Loucy (cell line): ENCODE data around the gene TCTN2.

Source experiments
- H2AFZ ChIP-seq: fragments of 200-600 bp; sonication (generic); 2 replicates; pipeline ENCODE4 v1.6.0; 2016; ENCODE audit warnings: antibody characterized with exemption, mild to moderate bottlenecking, low read length, moderate library complexity
- H3F3A ChIP-seq: fragments of 200-600 bp; 2 replicates; pipeline ENCODE4 v1.6.0; 2016; ENCODE audit warnings: antibody characterized with exemption, low read depth, mild to moderate bottlenecking
- H3K27me3 ChIP-seq: fragments of 200-600 bp; sonication (generic); 2 replicates; pipeline ENCODE4 v1.6.1; 2014; ENCODE audit warnings: low read length, mild to moderate bottlenecking; ENCODE audit not compliant: insufficient read depth, poor library complexity, severe bottlenecking
- H3K36me3 ChIP-seq: fragments of 200-600 bp; sonication (generic); 2 replicates; pipeline ENCODE4 v1.6.1; 2016; ENCODE audit warnings: low read length; ENCODE audit not compliant: insufficient read depth
- H3K4me1 ChIP-seq: fragments of 200-600 bp; sonication (generic); 2 replicates; pipeline ENCODE4 v1.5.1; 2014; ENCODE audit warnings: low read length, mild to moderate bottlenecking; ENCODE audit not compliant: insufficient read depth, poor library complexity, severe bottlenecking
- H3K4me2 ChIP-seq: fragments of 200-600 bp; sonication (generic); 2 replicates; pipeline ENCODE4 v1.6.0; 2014; ENCODE audit warnings: antibody characterized with exemption, low read length, low read depth, mild to moderate bottlenecking; ENCODE audit not compliant: poor library complexity, severe bottlenecking
- H3K4me3 ChIP-seq: fragments of 200-600 bp; sonication (generic); 2 replicates; pipeline ENCODE4 v1.5.1; 2014; ENCODE audit warnings: low read length, mild to moderate bottlenecking, mixed read lengths; ENCODE audit not compliant: poor library complexity, severe bottlenecking
- H3K79me2 ChIP-seq: fragments of 200-600 bp; sonication (generic); 2 replicates; pipeline ENCODE4 v1.6.1; 2014; ENCODE audit warnings: low read length; ENCODE audit not compliant: insufficient read depth
- H3K9ac ChIP-seq: fragments of 200-600 bp; sonication (generic); 2 replicates; pipeline ENCODE4 v1.6.0; 2014; ENCODE audit warnings: mild to moderate bottlenecking, low read depth, low read length, moderate library complexity; ENCODE audit not compliant: poor library complexity, severe bottlenecking
- H3K9me2 ChIP-seq: fragments of 200-600 bp; sonication (generic); replicated peaks from 2 replicates; pipeline ENCODE4 v1.6.1; 2016; ENCODE audit warnings: low read depth, low read length, mixed read lengths
- H3K9me3 ChIP-seq: fragments of 200-600 bp; sonication (generic); 2 replicates; pipeline ENCODE4 v1.6.1; 2014; ENCODE audit warnings: mild to moderate bottlenecking, antibody characterized with exemption, low read length, low read depth; ENCODE audit not compliant: insufficient read depth
- H4K20me1 ChIP-seq: fragments of 200-600 bp; sonication (generic); 2 replicates; pipeline ENCODE4 v1.6.0; 2014; ENCODE audit warnings: antibody characterized with exemption, low read length, mild to moderate bottlenecking; ENCODE audit not compliant: insufficient read depth, poor library complexity, severe bottlenecking
- CTCF ChIP-seq: fragments of 200-600 bp; sonication (generic); conservative IDR thresholded peaks from 2 replicates; pipeline ENCODE4 v1.5.1; 2014; ENCODE audit warnings: mild to moderate bottlenecking, antibody characterized with exemption, low read length
- EZH2phosphoT487 ChIP-seq: fragments of 200-600 bp; IDR thresholded peaks from 2 replicates; pipeline ENCODE4 v1.6.1; 2018; ENCODE audit warnings: antibody characterized with exemption, mild to moderate bottlenecking, moderate library complexity, borderline replicate concordance

TCTN2 gene

GRCh38 chr12:123732251-123732650 is 61.3 kb downstream of the TCTN2 start:
- Histone ChIP-seq H3K9me2 (no peaks in the 10 kb centered on the region), H4K20me1 (no peaks in the 10 kb centered on the region), H3K4me3 (no peak overlapping the region), H3K4me2 (no peak overlapping the region), H3K9ac (no peak overlapping the region), H2AFZ (no peak overlapping the region), H3K4me1 (no peaks in the 10 kb centered on the region), H3K27me3 (no peaks in the 10 kb centered on the region), H3K9me3 (no peaks in the 10 kb centered on the region), H3F3A (no peaks in the 10 kb centered on the region), H3K36me3 (peaks cover 88% of the 10 kb centered on the region; the same call in 1 of the 2 replicates), H3K79me2 (no peaks in the 10 kb centered on the region)
- TF ChIP-seq CTCF (no peak), EZH2phosphoT487 (no peak)

DNA sequence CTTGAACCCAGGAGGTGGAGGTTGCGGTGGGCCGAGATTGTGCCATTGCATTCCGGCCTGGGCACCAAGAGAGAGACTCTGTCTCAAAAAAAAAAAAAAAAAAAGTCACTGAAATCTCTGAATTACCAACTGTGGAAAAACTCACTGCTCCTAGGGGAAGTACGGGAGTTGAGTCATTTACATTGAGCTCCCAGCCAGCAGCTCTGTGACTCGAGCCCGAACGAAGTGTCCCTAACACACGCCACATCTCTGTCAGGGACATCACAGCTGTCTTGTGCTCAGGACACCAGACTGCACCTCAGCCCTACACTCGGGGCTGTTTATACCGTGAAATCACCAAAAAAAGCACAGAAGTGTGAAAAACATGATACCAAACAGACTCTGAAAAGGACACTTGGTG is 62.3 kb downstream of the TCTN2 start:
- Histone ChIP-seq H3F3A (no peaks in the 10 kb centered on the region), H4K20me1 (no peaks in the 10 kb centered on the region), H3K79me2 (no peaks in the 10 kb centered on the region), H3K36me3 (peaks cover 87% of the 10 kb centered on the region; the same call in 1 of the 2 replicates), H3K4me3 (no peak overlapping the region), H3K4me1 (no peaks in the 10 kb centered on the region), H3K9ac (no peak overlapping the region), H3K27me3 (no peaks in the 10 kb centered on the region), H3K4me2 (no peak overlapping the region), H3K9me3 (no peaks in the 10 kb centered on the region), H3K9me2 (no peaks in the 10 kb centered on the region), H2AFZ (no peak overlapping the region)
- no peak for TF ChIP-seq EZH2phosphoT487
- no peak for TF ChIP-seq CTCF

DNA sequence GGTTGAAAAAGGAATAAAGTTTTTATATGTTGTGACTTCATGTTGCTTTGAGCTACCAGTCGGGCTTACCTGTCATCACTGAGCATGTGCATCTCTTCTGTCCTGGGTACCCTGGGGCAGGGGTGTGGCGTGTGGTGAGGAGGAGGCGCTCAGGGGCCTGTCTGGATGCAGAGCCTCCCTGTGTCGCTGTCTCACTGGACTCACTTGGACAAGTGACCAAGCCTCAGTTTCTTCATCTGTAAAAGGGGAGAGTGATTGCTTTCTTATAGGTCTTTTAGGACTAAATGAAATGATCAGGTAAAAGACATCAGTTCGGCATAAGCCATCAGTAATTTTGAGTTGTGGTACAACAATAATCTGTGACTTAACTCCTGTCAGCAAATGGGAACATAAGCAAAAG is 63.4 kb downstream of the TCTN2 start:
- Histone ChIP-seq H3K9ac (no peak overlapping the region), H3F3A (no peaks in the 10 kb centered on the region), H3K9me3 (no peaks in the 10 kb centered on the region), H3K4me1 (no peaks in the 10 kb centered on the region), H3K27me3 (no peaks in the 10 kb centered on the region), H3K9me2 (no peaks in the 10 kb centered on the region), H3K79me2 (no peaks in the 10 kb centered on the region), H4K20me1 (no peaks in the 10 kb centered on the region), H3K4me3 (no peak overlapping the region), H3K36me3 (peaks cover 88% of the 10 kb centered on the region; the same call in 1 of the 2 replicates), H3K4me2 (no peak overlapping the region), H2AFZ (no peak overlapping the region)
- TF ChIP-seq CTCF (no peak), EZH2phosphoT487 (no peak)
